Left ventricle myocardium inferior (tissue), 1 donor: ENCODE data around the gene ACAN. TPM values are rescaled to one million over a fixed set of nuclear protein-coding genes. Genes with fewer than 3 reads are reported as not detected.

Experiments used
- DNase-seq: peaks from one replicate; pipeline ENCODE4 v3.0.0-alpha.2; 2020
- H3K27ac ChIP-seq: fragments of 200-600 bp; replicated peaks from 2 replicates; pipeline ENCODE4 v1.8.0; 2021
- H3K27me3 ChIP-seq: fragments of 200-600 bp; 2 replicates; pipeline ENCODE4 v1.8.0; 2021; ENCODE audit warnings: low read depth
- H3K36me3 ChIP-seq: fragments of 200-600 bp; 2 replicates; pipeline ENCODE4 v1.8.0; 2021
- H3K4me1 ChIP-seq: fragments of 200-600 bp; 2 replicates; pipeline ENCODE4 v1.8.0; 2021
- H3K4me3 ChIP-seq: fragments of 200-600 bp; 2 replicates; pipeline ENCODE4 v1.8.0; 2021; ENCODE audit warnings: mild to moderate bottlenecking, moderate library complexity
- H3K9me3 ChIP-seq: fragments of 200-600 bp; replicated peaks from 2 replicates; pipeline ENCODE4 v1.8.0; 2021
- intact Hi-C: fragments of 100-400 bp; cut with micrococcal nuclease; formaldehyde crosslinking; loops from one replicate; pipeline ENCODE4 v1.11.0; 2022
- total RNA-seq: library from RNA; stranded (reverse); fragmentation: NEBNext Ultra II Directional; extraction: Animal tissue kit (Norgen Biotek cat#: 25700); gene quantifications from one replicate; pipeline ENCODE4 v1.2.1, GENCODE V29; 2021
- TF ChIP-seq, protein P1 (sequence below): fragments of 200-600 bp; IDR thresholded peaks from 2 replicates; pipeline ENCODE4 v1.8.0; 2021; ENCODE audit warnings: antibody characterized with exemption, mild to moderate bottlenecking, borderline replicate concordance
- donor health status: DM: no; HTN: yes; CAD: no; lungs with severe emphysema.

ACAN gene
- total RNA-seq, 1 donor from 2014 or later: not detected

DNA sequence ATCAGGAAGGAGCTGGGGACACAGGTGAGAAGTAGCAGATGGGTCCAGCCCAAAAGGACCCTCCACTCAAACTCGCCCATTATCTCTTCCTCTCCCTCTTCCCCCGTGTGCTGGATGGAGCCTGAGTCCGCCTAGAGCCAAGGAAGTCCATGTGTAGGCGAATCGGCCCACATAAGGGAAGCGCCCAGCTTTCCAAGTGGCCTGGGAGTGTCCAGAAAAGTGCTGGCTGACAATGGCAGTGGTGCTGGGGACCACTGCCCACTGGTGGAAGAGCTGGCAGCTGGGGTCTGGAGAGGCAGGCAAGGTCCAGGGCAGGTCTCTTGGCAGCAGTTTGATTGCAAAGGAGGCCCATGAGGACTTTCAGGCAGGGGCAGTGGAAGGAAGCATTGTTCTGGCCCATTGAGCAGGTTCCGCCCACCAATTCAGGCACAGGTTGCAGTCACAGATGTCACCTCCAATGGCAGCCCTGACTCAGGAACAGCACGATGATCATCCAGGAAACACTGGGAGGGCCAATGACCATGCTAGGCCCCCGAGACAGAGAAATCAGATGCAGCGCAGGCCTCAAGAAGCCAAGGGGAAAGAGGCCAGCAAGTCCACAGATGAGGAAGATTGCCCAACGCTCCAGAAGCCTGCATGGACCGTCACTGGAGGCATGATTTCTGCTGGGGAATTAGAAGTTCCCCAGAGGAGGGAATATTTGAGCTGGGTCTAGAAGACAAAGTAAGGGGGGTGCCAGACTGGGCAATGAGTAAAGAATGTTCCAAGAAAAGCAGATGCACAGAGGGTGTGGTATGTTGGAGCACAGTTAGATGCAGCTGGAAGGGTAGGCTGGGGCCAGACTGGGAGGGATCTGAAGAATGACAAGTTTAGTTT lies 107.0 kb downstream of the ACAN start:
- H3K4me3 ChIP-seq: peak overlapping the region; percentile 78
- peaks cover 89% of the 10 kb centered on the region for H3K4me1 ChIP-seq
- intact Hi-C loops: loop anchor here (10.0 kb wide), 1 partner anchor 265 kb away; no protein-coding TSS in a partner anchor
- no peaks in the 10 kb centered on the region for H3K9me3 ChIP-seq
- TF ChIP-seq, protein P1, sequence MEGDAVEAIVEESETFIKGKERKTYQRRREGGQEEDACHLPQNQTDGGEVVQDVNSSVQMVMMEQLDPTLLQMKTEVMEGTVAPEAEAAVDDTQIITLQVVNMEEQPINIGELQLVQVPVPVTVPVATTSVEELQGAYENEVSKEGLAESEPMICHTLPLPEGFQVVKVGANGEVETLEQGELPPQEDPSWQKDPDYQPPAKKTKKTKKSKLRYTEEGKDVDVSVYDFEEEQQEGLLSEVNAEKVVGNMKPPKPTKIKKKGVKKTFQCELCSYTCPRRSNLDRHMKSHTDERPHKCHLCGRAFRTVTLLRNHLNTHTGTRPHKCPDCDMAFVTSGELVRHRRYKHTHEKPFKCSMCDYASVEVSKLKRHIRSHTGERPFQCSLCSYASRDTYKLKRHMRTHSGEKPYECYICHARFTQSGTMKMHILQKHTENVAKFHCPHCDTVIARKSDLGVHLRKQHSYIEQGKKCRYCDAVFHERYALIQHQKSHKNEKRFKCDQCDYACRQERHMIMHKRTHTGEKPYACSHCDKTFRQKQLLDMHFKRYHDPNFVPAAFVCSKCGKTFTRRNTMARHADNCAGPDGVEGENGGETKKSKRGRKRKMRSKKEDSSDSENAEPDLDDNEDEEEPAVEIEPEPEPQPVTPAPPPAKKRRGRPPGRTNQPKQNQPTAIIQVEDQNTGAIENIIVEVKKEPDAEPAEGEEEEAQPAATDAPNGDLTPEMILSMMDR: no peak
- H3K27ac ChIP-seq: peak overlapping the region; percentile 95
- DNase-seq: no peak
- H3K27me3 ChIP-seq: no peaks in the 10 kb centered on the region
- peaks cover 48% of the 10 kb centered on the region for H3K36me3 ChIP-seq

DNA sequence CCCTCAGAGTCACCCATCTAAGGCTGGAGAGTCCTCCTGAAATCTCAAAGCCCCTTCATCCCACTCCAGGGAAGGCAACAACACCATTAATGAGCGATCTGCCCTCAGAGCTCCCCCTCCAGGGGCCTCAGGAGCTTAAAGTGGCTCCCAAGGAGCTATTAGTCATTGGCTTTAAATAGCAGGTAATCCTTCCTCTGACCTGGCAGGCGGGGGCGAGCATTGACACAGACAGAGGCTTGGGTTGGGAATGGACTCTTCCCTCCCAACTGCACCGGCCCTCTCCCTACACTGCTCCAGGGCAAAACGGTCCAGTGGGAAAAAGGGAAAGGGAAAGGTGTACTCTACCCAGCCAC lies 108.5 kb downstream of the ACAN start:
- Histone ChIP-seq H3K27ac (peak overlapping the region; percentile 95), H3K4me1 (peaks cover 73% of the 10 kb centered on the region), H3K36me3 (peaks cover 32% of the 10 kb centered on the region), H3K4me3 (peak overlapping the region; percentile 78), H3K27me3 (no peaks in the 10 kb centered on the region), H3K9me3 (no peaks in the 10 kb centered on the region)
- TF ChIP-seq, protein P1: no peak
- DNase-seq: peak; percentile 45
- intact Hi-C loops: no loop called here

DNA sequence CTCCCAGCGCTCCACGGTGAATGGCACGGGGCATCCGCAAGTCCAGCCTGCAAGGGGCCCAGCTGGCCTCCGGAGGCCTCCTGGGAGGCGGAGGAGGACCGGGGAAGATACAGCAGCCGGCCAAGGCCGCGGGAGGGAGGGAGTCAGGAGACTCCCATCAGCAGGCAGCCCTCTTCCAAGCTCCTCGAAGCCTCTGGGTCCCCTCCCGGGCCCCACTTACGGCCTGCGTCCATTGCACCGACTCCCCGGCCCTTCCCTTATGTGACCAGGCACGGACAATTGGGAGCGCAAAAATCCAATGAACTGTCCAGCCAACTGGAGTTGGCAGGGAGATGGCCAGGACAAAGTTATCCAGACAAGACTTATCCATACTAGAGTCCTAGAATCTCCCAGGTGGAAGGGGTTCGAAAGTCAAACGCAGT lies 109.3 kb downstream of the ACAN start:
- TF ChIP-seq, protein P1: no peak
- Histone ChIP-seq H3K36me3 (peaks cover 26% of the 10 kb centered on the region), H3K4me1 (peaks cover 66% of the 10 kb centered on the region), H3K4me3 (peak overlapping the region; percentile 78), H3K27ac (peak overlapping the region; percentile 95), H3K27me3 (no peaks in the 10 kb centered on the region), H3K9me3 (no peaks in the 10 kb centered on the region)
- intact Hi-C loops: no loop called here
- peak; percentile 53 for DNase-seq

DNA sequence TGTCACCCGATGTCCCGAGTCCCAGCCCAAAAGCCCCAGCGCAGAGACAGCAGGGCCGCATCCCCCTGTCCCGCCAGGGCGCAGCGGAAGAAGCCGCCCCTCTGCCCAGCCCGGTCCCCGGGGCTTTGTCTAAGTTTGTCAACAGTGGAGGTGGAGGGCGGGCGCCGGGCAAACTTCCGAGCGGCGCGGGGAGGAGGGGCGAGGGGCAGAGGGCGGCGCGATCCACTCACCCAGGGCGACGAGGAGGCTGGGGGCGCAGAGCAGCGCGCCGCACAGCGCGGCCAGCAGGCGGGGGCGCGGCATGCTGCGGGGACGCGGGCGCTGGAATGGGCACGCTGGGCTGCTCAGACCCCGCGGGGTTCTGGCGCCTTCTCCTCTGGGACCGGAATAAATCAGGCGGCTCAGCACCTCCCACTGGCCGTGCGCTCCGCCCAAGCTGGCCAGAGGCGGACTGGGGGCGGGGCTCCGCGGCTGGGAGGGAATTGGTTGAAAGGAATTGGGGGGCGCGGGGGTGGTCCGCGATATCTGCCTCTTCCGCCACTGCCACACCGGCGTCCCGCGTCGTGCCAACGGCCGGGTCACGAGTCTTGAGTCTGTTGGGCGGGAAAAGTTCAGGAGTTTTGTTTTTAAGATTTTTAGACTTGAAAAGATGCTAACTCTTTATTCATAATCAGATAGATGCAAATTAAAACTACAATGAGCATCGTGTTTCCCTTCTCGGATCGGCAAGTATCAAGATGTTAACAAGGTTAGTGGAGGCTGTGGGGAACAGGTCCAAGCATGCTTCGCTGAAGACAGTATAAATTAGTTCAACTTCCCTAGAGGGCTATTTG lies 110.0 kb downstream of the ACAN start, which contains the start of gene MFGE8:
MFGE8 (minus strand) TSS at position 363 of the 833 bp plus-strand sequence; CDS start at position 303, 60 bp downstream.
- peak; percentile 87 for DNase-seq
- Histone ChIP-seq H3K9me3 (no peaks in the 10 kb centered on the region), H3K27me3 (no peaks in the 10 kb centered on the region), H3K4me3 (peak within 1 kb of the TSS; percentile 78), H3K4me1 (peaks cover 66% of the 10 kb centered on the region), H3K27ac (peak within 1 kb of the TSS; percentile 95), H3K36me3 (peaks cover 21% of the 10 kb centered on the region)
- intact Hi-C loops: no loop called here
- TF ChIP-seq, protein P1: peak; percentile 30

DNA sequence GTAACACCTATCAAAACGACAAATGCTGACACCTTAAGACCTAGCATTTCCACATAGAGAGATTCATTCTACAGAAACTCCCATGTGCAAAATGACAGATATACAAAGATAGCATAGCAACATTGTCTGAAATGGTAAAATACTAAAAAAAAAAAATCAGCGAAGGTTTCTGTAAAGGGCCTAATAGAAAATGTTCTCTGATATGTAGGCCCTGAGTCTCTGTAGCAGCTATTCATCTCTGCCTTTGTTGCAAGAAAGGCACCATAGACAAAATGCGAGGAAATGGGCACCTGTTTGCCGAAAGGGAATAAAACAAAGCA lies 110.6 kb downstream of the ACAN start:
- H3K4me3 ChIP-seq: peak overlapping the region; percentile 78
- H3K36me3 ChIP-seq: peaks cover 15% of the 10 kb centered on the region
- H3K27ac ChIP-seq: peak overlapping the region; percentile 95
- no peak for DNase-seq
- no peaks in the 10 kb centered on the region for H3K9me3 ChIP-seq
- peaks cover 66% of the 10 kb centered on the region for H3K4me1 ChIP-seq
- TF ChIP-seq, protein P1: no peak
- intact Hi-C loops: no loop called here
- H3K27me3 ChIP-seq: no peaks in the 10 kb centered on the region
